ENCODE data around the gene C4orf36.

GRCh38 chr4:86927843-86928395, 35.7 kb upstream of the C4orf36 start:
- TF ChIP-seq EP300 (IDR thresholded peaks at IDR 0.05) (peak; percentile 84), CTCF (IDR thresholded peaks at IDR 0.05) (no peak)

Data from ovary (tissue), 3 donors.